Ishikawa (cell line): Measurements from ENCODE around the gene ZNF813.

Experiments
- CEBPB ChIP-seq: IDR thresholded peaks from 2 replicates; pipeline ENCODE4 v1.6.1; 2012
- CREB1 ChIP-seq: IDR thresholded peaks from 2 replicates; pipeline ENCODE4 v1.6.1; 2012; ENCODE audit warnings: low read depth
- EGR1 ChIP-seq: IDR thresholded peaks from 2 replicates; pipeline ENCODE4 v1.6.1; 2012
- EP300 ChIP-seq: IDR thresholded peaks from 2 replicates; pipeline ENCODE4 v1.6.1; 2012; ENCODE audit warnings: borderline replicate concordance
- FOXM1 ChIP-seq: IDR thresholded peaks from 2 replicates; pipeline ENCODE4 v1.6.1; 2012; ENCODE audit warnings: low read depth, borderline replicate concordance
- NFIC ChIP-seq: IDR thresholded peaks from 2 replicates; pipeline ENCODE4 v1.6.1; 2012
- RAD21 ChIP-seq: IDR thresholded peaks from 2 replicates; pipeline ENCODE4 v1.6.1; 2012; ENCODE audit warnings: low read depth
- TAF1 ChIP-seq: IDR thresholded peaks from 2 replicates; pipeline ENCODE4 v1.6.1; 2012; ENCODE audit warnings: low read depth, mild to moderate bottlenecking
- TCF12 ChIP-seq: IDR thresholded peaks from 2 replicates; pipeline ENCODE4 v1.6.1; 2012; ENCODE audit warnings: low read depth
- TEAD4 ChIP-seq: IDR thresholded peaks from 2 replicates; pipeline ENCODE4 v1.6.1; 2012
- YY1 ChIP-seq: IDR thresholded peaks from 2 replicates; pipeline ENCODE4 v1.6.1; 2012; ENCODE audit warnings: low read depth
- ZBTB7A ChIP-seq: IDR thresholded peaks from 2 replicates; pipeline ENCODE4 v1.6.1; 2012; ENCODE audit warnings: low read depth
- TF ChIP-seq, protein P1 (sequence below): IDR thresholded peaks from 2 replicates; pipeline ENCODE4 v1.6.1; 2012
- TF ChIP-seq, protein P2 (sequence below): IDR thresholded peaks from 2 replicates; pipeline ENCODE4 v1.6.1; 2012
- TF ChIP-seq, protein P3 (sequence below): IDR thresholded peaks from 2 replicates; pipeline ENCODE4 v1.6.1; 2012; ENCODE audit warnings: low read depth, mild to moderate bottlenecking

Gene ZNF813

GRCh38 chr19:53541971-53542370 lies 74.4 kb downstream of the ZNF813 start:
- TF ChIP-seq EP300 (no peak), FOXM1 (no peak), YY1 (no peak), CREB1 (no peak), TCF12 (no peak), TEAD4 (no peak), EGR1 (no peak), RAD21 (no peak), TAF1 (no peak), ZBTB7A (no peak), NFIC (no peak), CEBPB (no peak)
- TF ChIP-seq, protein P1, sequence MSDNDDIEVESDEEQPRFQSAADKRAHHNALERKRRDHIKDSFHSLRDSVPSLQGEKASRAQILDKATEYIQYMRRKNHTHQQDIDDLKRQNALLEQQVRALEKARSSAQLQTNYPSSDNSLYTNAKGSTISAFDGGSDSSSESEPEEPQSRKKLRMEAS: no peak
- TF ChIP-seq, protein P2, sequence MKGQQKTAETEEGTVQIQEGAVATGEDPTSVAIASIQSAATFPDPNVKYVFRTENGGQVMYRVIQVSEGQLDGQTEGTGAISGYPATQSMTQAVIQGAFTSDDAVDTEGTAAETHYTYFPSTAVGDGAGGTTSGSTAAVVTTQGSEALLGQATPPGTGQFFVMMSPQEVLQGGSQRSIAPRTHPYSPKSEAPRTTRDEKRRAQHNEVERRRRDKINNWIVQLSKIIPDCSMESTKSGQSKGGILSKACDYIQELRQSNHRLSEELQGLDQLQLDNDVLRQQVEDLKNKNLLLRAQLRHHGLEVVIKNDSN: no peak
- TF ChIP-seq, protein P3, sequence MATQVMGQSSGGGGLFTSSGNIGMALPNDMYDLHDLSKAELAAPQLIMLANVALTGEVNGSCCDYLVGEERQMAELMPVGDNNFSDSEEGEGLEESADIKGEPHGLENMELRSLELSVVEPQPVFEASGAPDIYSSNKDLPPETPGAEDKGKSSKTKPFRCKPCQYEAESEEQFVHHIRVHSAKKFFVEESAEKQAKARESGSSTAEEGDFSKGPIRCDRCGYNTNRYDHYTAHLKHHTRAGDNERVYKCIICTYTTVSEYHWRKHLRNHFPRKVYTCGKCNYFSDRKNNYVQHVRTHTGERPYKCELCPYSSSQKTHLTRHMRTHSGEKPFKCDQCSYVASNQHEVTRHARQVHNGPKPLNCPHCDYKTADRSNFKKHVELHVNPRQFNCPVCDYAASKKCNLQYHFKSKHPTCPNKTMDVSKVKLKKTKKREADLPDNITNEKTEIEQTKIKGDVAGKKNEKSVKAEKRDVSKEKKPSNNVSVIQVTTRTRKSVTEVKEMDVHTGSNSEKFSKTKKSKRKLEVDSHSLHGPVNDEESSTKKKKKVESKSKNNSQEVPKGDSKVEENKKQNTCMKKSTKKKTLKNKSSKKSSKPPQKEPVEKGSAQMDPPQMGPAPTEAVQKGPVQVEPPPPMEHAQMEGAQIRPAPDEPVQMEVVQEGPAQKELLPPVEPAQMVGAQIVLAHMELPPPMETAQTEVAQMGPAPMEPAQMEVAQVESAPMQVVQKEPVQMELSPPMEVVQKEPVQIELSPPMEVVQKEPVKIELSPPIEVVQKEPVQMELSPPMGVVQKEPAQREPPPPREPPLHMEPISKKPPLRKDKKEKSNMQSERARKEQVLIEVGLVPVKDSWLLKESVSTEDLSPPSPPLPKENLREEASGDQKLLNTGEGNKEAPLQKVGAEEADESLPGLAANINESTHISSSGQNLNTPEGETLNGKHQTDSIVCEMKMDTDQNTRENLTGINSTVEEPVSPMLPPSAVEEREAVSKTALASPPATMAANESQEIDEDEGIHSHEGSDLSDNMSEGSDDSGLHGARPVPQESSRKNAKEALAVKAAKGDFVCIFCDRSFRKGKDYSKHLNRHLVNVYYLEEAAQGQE: no peak

GRCh38 chr19:53545271-53546065 lies 77.9 kb downstream of the ZNF813 start:
- no peak for TF ChIP-seq TCF12
